Measurements from ENCODE around the gene HIP1R.

HIP1R gene

GRCh38 chr12:122834104-122834920 is 945 bp upstream of the HIP1R start:
- DNase-seq (ENCODE audit: low spot score) = peak; percentile 70
- no peak for FAIRE-seq

DNA sequence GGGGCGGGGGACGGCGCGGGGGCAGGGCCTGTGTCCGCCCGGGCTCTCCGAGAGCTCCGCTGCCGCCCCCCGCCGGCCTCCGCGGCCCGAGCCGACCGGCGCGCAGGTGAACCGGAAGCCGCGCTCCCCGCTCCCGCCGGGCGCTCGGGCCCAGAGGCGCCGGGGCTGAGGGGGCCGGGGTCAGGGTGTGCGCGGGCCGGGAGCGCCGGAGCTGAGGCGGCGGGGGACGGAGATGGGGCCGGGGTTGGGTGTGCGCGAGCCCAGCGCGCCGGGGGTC is 431 bp downstream of the HIP1R start:
- peak; percentile 63 for DNase-seq (ENCODE audit: low spot score)
- FAIRE-seq = no peak

GRCh38 chr12:122836027-122836921 is 1.0 kb downstream of the HIP1R start:
- no peak for FAIRE-seq
- DNase-seq (ENCODE audit: low spot score) = peak; percentile 35

DNA sequence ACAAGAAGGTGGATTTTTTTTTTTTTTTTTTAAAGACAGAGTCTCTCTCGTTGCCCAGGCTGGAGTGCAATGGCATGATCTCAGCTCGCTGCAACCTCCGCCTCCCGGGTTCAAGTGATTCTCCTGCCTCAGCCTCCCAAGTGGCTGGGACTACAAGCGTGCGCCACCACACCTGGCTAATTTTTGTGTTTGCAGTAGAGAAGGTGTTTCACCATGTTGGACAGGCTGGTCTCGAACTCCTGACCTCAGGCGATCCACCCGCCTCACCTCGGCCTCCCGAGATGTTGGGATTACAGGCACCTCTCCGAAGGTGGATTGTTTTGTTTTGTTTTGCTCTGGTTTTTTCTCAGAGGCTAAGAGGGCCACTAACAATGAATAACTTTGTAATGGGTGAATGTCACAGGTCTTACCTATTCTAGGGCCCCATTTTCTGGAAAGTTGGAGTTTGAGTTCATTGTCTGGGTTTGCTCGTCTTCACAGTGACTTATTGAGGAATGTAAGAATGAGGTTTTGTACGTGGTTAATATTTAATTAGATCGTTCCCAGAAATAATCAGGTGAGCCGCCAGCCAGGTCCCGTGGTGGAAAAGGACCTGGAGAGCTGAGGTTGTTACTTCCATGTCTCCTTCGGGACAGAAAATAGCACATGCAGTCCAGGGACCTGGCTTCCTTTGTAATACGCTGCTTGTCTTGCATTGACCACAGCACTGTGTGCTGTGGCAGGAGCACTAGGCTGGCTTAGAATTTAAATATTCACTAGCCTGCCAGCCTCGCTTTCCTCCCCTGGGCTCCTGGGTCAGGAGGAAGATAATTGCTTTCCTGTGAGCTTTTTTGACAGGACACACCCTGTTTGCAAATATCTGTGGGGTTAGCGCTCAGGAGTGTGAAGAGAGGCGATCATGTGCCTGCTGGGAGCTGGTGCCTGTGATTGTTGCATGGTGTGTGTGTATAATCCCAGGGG is 2.3 kb downstream of the HIP1R start:
- FAIRE-seq (no peak), DNase-seq (ENCODE audit: low spot score) (no peak)

GRCh38 chr12:122838841-122839240 is 3.6 kb downstream of the HIP1R start:
- DNase-seq (ENCODE audit: low spot score) (no peak), FAIRE-seq (no peak)

- DNase-seq (ENCODE audit: low spot score) = no peak
- FAIRE-seq = no peak
Observed at GRCh38 chr12:122839907-122840554, 4.8 kb downstream of the HIP1R start.

DNA sequence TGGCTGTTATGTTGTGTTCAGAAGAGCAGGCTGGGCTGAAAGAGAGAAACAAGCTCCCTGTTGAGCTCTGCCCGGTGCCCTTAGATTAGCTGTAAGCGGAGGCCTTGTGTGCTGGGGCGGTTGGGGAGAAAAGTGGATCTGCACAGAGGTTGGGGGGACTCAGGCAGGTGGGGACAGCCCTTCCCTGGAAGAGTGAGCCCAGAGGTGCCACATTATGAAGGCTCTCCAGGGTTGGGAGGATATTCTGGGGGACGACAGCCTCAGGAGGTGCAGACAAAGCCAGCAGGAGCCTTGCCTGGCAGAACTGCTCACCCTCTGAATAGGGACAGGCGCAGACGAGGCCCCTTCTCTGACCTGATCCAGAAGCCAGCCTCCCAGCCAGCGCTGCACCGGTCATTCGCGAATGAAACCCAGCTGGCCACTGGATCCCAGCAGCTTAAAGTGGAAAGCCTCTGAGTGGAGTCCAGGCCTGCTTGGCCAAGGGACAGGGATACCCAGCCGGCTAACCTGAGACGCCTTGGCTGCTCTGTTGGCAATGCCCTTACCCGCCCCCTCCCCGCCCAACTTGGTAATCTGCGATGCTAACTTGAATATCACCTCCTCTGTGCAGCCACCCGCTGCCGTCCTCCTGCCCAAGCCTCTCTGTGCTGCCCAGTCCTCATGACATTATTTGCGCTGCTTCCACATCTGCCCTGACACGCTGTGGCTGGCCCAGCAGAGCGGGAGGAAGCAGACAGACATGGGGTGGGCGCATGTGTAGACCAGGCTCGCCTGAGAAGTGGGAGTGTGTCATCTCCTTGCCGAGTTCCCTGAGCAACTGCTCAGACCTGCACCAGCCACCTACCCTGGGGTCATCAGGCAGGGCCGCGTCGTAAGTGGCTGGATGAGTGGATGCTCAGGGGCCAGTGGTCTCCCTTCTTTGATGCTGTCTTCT is 5.6 kb downstream of the HIP1R start:
- FAIRE-seq = no peak
- DNase-seq (ENCODE audit: low spot score) = no peak

DNA sequence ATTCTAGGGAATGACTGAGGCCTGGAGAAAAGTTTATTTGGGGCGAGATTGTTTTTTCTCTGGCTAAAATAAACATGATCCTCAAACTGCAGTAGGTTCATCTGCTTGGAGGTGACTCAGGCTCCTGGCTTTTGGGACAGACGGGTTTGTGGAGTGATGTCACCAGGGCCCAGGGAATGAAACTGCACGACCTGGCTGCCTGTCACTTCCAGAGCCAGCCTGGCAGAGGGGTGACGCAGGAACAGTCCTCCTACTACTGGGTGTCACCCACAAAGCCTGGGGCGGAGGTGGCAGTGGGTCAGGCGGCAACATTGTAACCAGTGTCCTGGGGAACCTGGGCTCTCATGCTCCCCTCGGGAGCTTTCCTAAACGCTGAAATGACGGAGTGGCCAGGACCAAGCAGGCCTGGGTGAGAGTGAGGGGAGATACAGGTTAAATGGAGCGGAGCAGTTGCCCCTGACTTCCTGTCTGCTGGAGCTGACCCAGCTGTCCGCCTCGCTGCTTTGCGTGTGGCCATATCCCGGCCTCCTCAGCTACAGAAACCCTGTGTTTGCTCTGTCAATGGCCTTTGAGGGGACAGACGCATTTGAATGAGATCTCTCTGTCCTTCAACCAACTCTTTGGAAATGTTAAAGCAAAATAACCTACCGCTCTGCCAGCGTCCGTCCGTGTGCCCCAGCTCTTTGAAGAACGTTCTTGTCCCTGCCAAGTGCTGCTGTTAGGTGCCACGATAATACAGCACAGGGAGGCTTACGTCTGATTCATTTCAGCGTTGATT is 6.5 kb downstream of the HIP1R start:
- no peak for FAIRE-seq
- DNase-seq (ENCODE audit: low spot score) = peak; percentile 50

DNA sequence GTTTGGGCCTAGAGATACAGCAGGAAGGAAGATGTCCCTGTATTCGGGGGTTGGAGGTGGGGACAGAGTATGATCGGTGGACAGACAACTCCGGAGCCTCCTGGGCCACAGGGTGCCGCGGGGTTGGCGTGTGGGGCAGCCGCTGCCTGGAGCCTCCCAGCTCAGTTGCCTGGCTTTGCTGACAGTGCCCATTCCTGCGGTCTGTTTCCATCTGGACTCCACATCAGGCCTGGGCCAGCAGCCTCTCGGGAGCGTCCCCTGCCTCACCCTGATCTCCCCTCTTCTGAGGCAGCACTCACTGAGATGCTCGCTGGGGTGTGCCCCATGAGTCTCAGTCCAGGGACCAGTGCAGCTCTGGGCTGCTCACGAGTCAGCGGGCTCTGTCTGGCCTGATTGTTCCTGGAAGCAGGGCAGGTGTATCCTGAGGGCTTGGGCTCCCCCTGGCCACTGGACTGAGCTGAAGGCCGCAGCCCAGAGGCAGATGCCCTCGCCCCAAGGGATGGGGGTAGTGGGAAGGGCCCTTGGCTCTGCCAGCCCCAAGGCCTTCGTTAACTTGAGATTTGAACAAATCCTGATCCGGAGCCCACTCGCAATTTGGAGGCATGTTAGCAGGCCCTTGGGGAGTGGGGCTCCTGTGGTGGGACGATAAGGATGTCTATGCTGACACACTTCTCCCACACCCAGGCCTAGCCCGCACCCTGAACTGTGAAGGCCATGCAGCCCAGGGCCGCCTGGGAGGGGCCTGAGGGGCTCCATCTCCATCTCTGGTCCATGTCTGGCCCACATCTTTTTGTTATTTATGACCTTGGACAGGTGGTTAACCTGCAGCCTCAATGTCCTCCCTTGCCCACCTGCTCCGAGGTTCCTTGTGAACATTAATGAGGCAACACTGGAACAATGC is 7.5 kb downstream of the HIP1R start:
- DNase-seq (ENCODE audit: low spot score) (no peak), FAIRE-seq (no peak)

- DNase-seq (ENCODE audit: low spot score) (no peak), FAIRE-seq (no peak)
Observed at GRCh38 chr12:122843455-122843854, 8.2 kb downstream of the HIP1R start.

GRCh38 chr12:122844366-122844971 is 9.2 kb downstream of the HIP1R start:
- DNase-seq (ENCODE audit: low spot score) (no peak), FAIRE-seq (no peak)

GRCh38 chr12:122845041-122845864 is 10.0 kb downstream of the HIP1R start:
- DNase-seq (ENCODE audit: low spot score) (no peak), FAIRE-seq (no peak)

- DNase-seq (ENCODE audit: low spot score) (no peak), FAIRE-seq (no peak)
Observed at GRCh38 chr12:122845865-122846621, 10.8 kb downstream of the HIP1R start.

GRCh38 chr12:122846622-122847515 is 11.6 kb downstream of the HIP1R start:
- no peak for FAIRE-seq

GRCh38 chr12:122847516-122847836 is 12.2 kb downstream of the HIP1R start:
- DNase-seq (ENCODE audit: low spot score) (no peak), FAIRE-seq (no peak)

More at GRCh38 chr12:122846622-122847515, 11.6 kb downstream of the HIP1R start:
- DNase-seq (ENCODE audit: low spot score) = no peak

All from urothelium cell line (cell line).